HG03342 (cell line): ENCODE data around the gene AUTS2.
A peak's percentile ranks its signal among the peaks of the same experiment; 100 is the strongest.

Source experiments
- ATAC-seq: cut with Tn5 transposase; IDR thresholded peaks from one replicate; pipeline ENCODE4 v1.9.1; 2021; ENCODE audit warnings: mild to moderate bottlenecking, moderate library complexity; ENCODE audit not compliant: unreplicated experiment

Gene AUTS2

DNA sequence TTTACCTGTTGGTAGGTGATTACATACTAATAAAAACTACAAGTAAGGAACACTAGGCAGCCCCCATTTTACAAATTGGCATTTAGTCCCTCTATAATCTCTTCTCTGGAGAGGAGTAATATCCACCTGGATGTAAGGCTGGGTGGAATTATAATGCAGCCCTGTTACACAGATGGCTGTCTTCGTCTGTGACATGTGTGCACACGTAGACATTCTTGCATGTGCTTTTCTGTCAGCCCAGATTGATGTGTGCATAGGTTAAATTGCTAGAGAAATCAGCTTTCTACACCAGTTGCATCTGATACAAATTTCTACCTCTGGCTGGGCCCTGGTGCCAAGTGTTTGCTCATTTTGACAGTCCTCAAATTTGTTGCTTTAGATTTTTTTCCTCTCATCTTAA lies 715.9 kb downstream of the AUTS2 start:
- no peak for ATAC-seq

DNA sequence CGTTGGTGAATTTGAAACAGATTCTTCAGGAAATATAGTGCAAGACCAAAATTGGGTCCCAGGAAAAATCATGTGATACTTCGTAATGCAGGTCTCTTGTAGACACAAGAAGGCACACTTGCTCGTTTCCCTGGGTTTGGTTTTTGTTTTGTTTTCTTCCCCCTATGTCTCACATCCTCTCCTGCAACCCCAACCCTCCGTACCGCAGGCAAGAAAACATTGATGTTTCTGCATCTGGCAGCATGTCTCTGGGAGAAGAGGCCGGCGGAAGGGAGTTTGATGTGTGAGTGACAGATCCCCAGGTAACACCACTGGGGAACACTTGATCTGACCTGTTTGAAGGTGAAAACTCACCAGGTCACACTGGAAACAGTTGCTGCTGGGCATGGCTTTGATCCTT lies 718.5 kb downstream of the AUTS2 start:
- no peak for ATAC-seq

DNA sequence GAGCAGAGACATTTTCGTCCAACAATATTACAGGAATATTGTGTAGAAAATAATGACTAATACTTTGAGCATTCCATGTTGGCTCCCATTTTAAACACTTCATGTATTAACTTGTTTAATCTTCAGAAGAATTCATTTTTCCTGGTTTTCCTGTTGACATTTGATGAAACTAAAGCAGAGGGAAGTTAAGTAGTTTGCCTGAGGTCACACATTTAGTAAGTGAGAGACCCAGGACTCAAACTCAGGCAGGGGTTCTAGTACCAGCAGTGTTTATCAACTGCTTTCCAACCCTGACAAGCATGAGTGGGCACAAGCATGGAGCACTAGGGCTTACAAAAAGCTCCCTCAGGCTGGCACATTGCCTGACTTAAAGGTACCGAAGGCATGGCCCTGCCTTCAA lies 719.1 kb downstream of the AUTS2 start:
- ATAC-seq = no peak

DNA sequence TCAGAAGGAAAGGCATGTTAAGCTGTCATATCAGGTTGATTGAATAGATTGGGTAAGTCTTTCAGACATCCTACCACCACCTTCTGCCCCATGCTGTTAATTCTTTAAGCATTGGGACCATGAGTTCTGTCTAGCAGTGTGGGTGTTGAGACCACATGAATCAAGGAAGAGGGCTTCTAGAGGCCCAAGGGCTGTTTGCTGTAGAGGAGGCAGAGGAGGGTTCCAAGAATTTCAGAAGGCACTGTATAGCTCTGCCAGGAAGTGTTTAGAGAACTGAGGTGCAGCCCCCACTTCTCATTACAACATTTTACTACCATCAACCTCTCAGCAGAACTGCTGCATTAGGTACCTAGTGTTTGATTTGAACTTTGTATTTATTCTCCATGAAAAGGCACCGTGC lies 720.2 kb downstream of the AUTS2 start:
- no peak for ATAC-seq

DNA sequence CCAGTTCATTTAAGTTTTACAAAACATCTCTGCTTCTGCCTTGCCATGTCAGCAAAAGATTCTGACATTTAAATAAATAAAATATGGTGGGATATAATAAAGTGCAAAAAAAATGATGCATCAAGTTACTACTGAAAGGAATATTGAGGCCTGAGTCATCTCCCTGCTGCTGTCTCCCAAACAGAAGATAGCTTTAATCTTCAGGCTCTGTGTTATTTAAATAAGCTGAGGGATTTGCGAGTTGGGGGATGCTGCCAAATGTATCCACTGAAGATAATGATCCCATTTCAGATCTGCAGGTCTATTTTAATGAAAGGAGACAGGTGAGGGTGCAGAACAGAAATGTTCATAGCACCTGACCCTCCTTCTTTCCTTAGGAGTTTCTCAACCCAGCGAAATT lies 720.8 kb downstream of the AUTS2 start:
- no peak for ATAC-seq

DNA sequence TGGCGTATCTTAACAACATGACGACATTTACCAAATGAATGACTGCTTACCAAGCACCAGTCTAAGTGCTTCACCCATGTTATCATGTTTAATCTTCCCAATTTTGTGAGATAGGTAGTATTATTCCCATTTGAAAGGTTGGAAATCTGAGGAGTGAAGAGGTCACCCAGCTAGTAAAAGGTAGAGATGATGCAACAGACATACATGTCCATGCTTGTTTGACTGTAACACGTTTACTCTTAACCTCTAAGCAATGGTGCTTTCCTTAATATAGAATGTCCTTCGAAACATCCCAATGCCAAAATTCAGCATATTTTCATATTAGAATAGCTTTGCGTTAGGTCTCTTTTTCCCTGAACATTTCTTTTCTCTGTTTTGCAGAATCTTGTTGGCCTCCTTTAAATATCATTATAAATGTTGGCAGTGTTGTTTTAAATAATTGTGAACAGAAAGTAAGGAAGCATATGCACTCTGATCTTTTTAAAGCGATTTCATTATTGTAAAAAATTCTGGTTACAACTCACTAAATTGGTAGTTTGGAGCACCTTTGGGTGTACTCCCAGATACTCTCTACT lies 722.8 kb downstream of the AUTS2 start:
- ATAC-seq = no peak

DNA sequence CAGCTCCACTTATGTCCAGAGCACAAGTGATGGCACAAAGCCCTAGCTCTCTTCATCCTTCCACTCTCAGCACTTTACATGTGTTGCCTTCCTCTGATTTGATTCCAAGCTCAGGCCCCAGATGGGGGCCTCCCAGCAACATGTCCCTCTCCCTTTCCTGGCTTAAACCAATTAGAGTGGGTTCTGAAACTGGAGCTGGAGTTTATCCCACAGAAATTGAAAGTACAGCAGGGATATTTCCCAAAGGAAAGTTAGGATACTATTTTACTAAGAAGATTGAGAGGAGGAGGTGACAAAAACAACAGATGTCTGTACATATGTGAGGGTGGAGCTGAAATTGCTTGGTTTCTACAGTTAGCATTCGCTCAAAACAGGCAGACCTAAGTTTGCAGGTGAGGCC lies 724.6 kb downstream of the AUTS2 start:
- ATAC-seq = no peak

DNA sequence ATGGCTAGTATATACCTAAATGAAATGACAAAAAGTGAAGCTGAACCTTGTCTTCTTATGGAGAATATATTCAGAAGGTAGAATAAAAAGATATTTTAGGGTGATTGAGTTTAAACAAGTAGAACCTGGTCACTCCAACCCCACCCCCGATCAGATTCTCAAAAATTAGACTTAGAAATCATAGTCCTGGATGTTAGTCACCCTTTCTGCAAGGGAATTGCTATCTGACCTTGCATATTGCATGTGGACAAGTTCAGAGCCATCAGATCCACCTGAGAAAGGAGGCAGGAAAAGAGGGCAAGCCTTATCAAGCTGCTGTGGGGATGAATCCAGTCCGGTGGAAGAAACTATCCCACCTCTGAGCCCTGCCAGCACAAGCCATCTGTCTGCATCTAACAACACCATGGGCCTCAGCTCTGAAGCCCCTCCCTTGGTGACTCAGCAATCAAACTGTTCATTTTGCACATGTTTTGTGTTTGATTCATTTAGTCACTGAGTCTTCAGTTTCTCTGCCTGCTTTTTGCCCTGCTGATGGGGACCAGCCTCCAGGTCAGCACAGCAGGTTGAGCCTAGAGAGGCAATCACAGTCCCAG lies 727.3 kb downstream of the AUTS2 start:
- ATAC-seq = no peak

DNA sequence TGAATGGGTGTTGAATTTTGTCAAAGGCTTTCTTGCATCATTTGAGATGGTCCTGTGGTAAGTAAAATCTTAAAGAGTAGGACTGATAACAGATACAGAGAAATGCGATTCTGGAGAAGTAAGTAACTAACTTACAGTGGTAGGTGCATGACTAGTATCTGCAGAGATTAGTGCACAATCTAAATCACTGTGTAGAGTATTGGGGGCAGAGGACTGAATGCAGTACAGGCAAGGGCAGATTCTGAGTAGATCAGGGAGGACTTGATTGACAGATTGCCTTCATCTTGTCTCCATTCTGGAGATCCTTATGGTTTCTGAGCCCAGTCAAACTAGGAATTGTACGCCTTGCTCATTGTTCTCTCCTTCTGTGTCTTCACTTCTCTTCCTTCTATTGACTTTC lies 736.0 kb downstream of the AUTS2 start:
- ATAC-seq = no peak

DNA sequence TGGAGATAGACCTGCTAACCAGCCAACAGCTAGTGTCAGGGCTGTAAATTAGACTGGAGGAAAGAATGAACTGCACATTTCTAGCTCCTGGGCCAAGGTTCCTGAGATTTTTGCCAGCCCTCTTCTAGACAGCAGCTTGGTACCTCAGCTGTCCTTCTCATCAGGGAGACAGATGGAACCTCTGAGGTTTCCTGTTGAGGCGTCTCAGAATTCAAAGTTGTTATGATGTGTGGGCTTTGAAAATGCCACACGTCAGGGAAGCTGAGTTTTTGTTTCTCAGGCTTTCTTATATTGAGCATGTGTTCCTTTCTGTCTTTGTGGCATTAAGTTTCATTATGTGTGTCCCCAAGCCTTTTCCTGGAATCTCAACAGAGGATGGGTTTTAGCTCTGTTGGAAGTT lies 736.6 kb downstream of the AUTS2 start:
- no peak for ATAC-seq

DNA sequence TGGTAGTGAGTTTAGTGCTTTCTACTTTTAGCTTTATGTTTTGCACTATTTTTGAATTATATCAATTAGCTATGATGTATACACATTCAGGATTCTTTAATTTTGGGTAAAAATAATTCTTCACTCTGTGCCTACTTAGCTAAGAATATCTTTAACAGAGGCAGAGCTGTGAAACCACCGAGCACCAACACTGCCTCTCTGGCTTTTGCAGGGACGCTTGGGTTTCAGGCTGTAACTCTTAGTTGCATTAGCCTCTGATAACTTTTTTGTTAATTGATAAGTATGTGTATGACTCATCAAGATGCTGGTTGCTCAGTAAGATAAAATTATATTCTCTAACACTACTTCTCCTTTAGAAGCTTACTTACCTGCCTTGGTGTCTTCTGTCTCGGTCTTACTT lies 738.3 kb downstream of the AUTS2 start:
- ATAC-seq = no peak

DNA sequence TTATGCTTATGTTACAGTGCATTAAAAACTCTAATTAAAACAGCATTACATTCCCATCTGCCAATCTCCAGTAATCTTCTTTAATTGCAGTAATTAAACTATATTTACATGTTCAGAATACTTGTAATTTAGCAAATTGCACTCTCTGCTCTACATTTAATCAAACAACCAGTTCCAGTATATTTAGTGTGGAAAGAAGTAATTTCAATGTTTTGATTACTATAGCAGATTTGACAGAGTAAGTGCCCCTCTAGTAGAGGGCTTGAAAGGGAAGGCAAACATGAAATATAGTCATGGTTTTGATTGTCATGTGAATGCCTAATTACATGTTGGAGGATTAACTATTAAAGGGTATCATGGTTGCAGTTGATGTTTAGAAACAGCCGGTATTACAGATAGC lies 739.7 kb downstream of the AUTS2 start:
- no peak for ATAC-seq

DNA sequence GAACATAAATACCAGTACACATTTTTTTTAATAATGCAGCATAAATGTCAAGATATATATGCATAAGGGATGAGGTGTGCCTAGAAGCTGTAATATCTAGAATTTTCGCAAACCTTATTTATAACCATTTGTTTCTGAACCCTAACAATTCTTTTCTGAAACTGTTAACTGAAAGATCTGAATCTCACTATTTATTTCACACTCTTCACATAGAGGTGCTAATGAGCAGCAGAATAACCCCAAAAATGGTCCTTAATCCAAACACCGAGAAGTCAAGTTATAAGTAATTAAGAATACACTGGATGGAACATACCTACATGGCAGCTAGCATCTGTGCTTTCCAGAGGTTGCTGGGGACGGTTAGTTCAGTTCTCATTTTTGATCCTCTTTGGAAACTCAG lies 742.0 kb downstream of the AUTS2 start:
- ATAC-seq = no peak

DNA sequence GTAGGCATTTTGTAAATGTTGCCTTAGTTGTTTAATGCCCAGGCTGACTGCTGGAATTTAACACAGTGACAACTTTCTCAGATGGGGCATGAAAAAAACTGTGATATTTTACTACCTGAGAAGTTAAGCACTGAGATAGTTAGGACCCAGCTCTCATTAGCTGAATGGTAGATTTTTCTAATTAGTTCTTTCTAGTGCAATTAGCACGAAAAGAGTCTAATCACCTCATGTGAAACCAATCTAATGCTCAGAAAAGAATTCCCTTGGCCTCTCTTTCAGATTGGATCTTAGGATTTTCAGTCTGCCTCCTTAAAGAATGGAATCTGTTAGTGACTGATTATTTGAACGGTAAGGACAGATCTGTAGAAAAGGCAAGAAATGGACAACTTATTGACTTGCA lies 743.2 kb downstream of the AUTS2 start:
- no peak for ATAC-seq

DNA sequence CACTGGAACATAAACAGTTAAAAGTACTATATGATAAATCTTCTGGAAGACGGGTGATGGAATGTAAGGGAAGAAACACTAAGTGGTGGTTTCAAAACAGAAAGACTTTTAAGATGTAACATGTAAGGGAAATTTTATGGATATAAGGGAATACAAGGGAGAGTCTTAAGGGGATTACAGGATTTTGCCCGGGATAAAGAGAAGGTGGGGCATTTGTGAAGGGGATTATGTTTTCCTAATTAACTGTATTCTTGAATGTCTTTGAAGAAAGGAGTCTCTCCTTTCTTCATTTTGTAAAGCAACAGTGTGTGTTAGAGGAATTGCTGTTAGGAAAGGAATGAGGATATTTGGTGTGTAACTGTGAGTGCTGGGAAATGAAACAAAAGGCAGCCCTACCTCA lies 745.2 kb downstream of the AUTS2 start:
- no peak for ATAC-seq

DNA sequence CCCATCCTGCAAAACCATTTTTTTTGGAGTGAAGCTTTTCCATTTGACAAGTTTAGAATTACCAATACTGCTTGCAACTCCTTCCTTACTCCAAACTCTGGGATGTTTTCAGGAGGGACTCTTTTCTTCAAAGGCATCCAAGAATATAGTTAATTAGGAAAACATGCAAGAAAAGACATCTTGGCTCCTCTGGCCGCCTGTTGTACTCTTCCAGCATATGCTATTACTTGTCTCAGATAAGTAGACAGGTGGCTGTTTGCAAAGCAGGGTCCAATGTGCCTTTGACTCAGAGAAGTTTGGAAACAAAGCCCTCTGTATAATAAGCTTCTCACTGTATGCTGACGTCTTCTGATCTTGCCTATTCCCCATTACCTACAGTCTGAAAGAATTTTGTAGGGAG lies 746.5 kb downstream of the AUTS2 start:
- ATAC-seq = no peak

DNA sequence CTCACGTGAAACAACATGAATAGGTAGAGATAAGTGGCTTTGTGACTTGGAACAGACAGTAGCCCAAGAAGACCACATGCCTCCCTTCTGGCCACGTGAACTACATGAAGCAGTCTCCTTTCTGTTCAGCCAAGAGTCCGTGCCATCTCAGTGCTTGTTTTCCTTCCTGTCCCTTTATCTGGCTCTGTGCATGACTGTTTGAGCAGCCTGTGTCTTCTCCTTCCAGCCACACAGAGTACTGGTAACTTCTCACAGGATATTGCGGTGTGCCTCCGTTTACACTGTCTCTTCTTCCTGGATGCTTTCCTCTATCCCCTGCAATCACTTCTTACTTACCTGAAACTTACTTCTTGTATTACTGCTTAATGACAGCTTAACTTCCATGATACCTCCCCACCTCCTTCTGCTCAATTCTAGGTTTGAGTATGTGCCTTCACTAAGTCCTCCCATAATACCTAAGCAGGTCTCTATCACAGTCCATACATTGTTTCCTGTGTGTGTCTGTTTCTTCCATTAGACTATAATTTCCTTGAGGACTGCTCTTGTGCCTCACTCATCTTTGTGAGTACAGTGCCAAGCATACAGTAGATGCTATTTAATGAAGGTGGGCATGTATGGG lies 748.7 kb downstream of the AUTS2 start:
- no peak for ATAC-seq

DNA sequence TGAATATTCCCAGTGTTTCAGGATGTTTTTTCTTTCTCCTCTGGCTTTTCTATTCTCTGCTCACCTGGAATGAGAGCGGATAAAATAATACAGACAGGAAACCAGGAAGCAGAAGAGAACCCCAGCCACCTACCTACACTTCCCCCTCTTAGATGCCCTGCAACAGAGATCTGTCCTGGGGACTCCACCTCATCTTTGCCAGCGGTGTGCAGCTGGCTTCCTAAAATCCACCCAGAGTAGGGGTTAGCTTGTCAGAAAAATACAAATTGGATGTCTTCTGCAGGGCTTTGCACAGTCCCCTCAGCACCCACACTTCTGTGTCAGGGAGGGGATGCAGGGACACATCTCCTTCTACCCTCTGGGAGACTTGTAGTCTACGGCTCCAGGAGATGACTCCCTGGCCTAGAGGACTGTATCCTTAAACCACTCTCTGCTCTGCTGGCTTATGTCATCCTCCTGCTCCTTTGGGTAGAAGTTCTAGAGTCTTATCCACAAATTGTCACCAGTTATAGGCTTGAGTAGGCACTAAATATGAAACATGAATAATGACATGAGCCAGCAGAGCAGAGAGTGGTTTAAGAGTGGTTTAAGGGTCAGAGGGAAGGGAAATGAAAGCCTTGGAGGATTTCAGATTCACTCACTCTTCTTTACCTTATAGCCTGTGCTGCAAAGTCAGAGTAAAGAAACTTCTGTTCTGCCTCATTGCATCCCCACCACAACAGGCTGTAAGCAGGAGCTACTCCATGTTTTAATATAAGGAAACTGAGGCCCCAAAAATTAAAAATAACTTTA lies 749.4 kb downstream of the AUTS2 start:
- peak; percentile 94 for ATAC-seq

DNA sequence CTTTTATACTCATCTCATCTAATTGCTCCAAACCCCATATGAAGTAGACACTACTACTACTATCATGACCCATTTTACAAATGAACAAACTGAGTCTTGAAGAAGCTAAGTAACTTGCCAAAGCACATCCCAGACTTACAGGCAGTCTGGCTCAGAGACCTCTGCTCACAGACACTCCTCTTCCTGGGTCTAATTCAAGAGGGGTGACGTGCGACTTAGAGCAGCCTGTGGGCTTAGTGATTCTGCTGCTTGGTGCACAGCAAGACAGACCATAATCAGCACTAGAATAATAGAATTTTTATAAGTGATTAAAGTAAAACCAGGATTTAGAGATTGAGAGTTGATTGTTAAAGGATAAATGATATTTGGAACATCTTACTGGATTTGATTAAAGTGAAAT lies 750.8 kb downstream of the AUTS2 start:
- ATAC-seq = no peak

DNA sequence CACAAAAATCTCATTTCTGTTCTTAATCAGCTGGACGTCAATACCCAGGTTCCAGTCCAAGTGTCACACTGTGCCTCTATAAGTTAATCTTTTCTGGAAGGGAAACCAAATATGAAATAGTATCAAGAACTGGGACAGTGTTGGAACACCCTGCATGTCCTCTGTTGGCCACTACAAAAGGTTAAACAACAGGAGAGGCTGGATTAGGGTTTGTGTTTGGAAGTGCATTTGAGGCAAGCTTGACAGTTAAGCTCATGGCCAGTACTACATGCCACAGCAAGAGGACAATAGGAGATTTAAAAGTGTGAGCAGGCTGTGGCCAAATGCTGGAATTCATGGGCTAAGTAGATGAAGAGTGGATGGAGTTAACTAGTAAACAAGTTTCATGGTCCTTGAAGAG lies 751.5 kb downstream of the AUTS2 start:
- ATAC-seq = no peak

DNA sequence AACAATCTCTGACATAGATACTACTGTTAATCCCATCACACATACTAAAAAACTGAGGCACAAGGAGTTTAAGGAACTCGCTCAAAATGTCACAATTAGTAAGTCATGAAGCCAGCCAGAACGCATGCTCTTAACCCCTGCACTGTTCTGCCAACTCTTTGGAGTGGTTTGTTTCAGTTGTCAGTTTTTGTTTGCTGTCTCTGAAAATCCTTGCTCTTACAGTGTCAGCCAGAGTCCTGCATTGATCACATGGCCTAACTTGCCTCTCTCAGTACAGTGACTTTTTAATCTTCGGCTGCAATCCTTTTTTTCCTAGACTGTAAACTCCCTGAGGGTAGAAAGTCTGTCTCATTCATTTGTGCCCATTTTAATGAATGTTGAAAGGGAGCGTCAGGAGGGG lies 753.8 kb downstream of the AUTS2 start:
- ATAC-seq = no peak

DNA sequence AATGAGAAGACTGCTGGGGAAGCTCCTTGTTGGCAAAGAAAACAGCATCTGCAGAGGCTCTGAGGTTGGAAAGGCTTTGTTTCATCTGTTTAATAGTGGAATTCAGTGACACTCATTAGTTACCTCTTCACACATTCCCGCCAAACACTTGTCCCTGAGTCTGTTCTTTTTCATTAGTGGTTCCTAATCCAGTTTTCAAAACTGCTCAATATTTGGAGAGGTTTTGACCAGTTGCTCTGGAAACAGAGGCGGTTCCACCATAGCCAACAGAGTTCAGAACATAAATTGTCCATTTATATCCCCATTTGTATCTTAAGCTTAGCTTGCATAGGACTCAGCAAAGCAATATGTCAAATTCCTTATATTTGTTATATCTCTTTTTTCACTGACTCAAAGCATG lies 754.6 kb downstream of the AUTS2 start:
- no peak for ATAC-seq
